ENCODE measurements around the gene LHFPL3. TPM values are rescaled to one million over a fixed set of nuclear protein-coding genes. Genes with fewer than 3 reads are reported as not detected.
"Not testable (repeated sequence)": the region's sequence is repeated elsewhere in the genome, so short reads cannot be mapped to it uniquely, and the experiment has no call there.

The LHFPL3 gene
- total RNA-seq (not detected in 2 replicates), polyA plus RNA-seq (not detected in 2 replicates), polyA minus RNA-seq (not detected in 2 replicates), Bru-seq, nascent RNA (percentile 1 among the genes with signal in this experiment), BruChase-seq, experiment 1, labeled RNA remaining after a 6-hour chase (percentile 8 among the genes with signal in this experiment), BruChase-seq, experiment 2, labeled RNA remaining after a 2-hour chase (percentile 6 among the genes with signal in this experiment)
- not detected in 2 replicates for polyA plus RNA-seq (2011; cell fraction: cytosol; rRNA removed)
- polyA plus RNA-seq (2011; cell fraction: nucleus; rRNA removed) = not detected in 2 replicates
- polyA plus RNA-seq (2012) = not detected in 2 replicates
- polyA minus RNA-seq (2011; cell fraction: cytosol; rRNA and poly(A)+ RNA removed) = not detected
- polyA minus RNA-seq (2011; cell fraction: nucleus; rRNA and poly(A)+ RNA removed) = not detected in 2 replicates
- long read RNA-seq = 0 reads

DNA sequence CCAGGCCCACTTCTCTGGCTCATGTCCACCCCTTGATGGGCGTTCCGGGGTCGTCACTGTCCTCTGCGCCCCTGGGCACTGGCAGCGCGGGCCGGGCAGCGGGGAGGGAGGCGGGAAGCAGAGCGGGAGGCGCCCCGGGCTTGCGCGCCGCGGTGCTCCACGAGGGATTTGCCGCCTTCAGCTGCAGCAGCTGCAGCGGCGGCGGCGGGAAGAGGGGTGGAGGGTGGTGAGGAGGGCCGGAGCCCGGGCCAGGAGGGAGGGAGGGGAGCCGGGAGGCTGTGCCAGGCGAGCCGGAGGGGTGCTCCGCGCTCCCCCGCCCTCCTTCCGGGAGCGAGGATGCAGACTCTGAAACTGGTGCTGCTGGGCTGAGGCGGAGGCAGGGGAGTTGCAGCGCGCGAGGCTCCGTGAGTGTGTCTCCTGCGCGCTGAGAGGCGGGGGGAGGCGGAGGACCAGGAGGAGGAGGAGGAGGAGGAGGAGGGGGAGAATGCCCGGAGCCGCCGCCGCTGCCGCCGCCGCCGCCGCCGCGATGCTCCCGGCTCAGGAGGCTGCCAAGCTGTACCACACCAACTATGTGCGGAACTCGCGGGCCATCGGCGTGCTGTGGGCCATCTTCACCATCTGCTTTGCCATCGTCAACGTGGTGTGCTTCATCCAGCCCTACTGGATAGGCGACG is at the start of gene LHFPL3:
LHFPL3 (plus strand) TSS at position 308 of the 674 bp plus-strand sequence.
- Histone ChIP-seq H2AFZ (ENCODE audit: low read depth, low read length) (no peak within 1 kb of the TSS), H3K4me2 (ENCODE audit: insufficient read depth, low read length) (no peak within 1 kb of the TSS), H3K4me1 (ENCODE audit: control insufficient read depth, extremely low read depth, insufficient read depth, low read length) (peaks cover 2% of the 10 kb centered on the region), H3K9me3 (replicated peaks; ENCODE audit: control insufficient read depth, insufficient read depth, low read length) (no peaks in the 10 kb centered on the region), H3K36me3 (ENCODE audit: control insufficient read depth in 2 of 2, extremely low read depth in 1 of 2, insufficient read depth in 2 of 2, low read length in 2 of 2) (no peaks in the 10 kb centered on the region), H3K27me3 (ENCODE audit: control insufficient read depth in 2 of 2, insufficient read depth in 2 of 2, low read length in 2 of 2) (peaks cover 37 to 39% of the 10 kb centered on the region in 2 experiments), H3K9ac (replicated peaks; ENCODE audit: extremely low read depth, insufficient read depth, low read length) (no peak within 1 kb of the TSS), H3K27ac (ENCODE audit: insufficient read depth, low read depth, low read length) (no peak within 1 kb of the TSS), H3K9me1 (replicated peaks; ENCODE audit: control insufficient read depth, extremely low read depth, insufficient read depth, low read length) (no peaks in the 10 kb centered on the region), H3K79me2 (ENCODE audit: control insufficient read depth, insufficient read depth, low read length) (no peaks in the 10 kb centered on the region), H4K20me1 (replicated peaks; ENCODE audit: control insufficient read depth, extremely low read depth, insufficient read depth, low read length) (no peaks in the 10 kb centered on the region), H3K4me3 (replicated peaks in 1 of 3; ENCODE audit: insufficient read depth in 1 of 3, low read depth in 1 of 3, low read length in 3 of 3) (no peak within 1 kb of the TSS)
- FAIRE-seq = no peak
- no TSS peak for BruUV-seq (replicated peaks)
- dilution Hi-C loops (cut with MboI; ENCODE audit: extremely low pct_ligation_motif_present, low sequenced_read_pairs) = no loop called here
- ChIA-PET POLR2A (no interaction called here), CTCF (no interaction called here)
- TF ChIP-seq MYC (IDR thresholded peaks at IDR 0.05; ENCODE audit: low read depth, low read length) (no peak), EZH2 (IDR thresholded peaks at IDR 0.05; ENCODE audit: borderline replicate concordance, low read depth, low read length, severe bottlenecking) (peak; percentile 71), MAX (IDR thresholded peaks at IDR 0.05; ENCODE audit: insufficient read depth, insufficient read length) (no peak), CTCF (IDR thresholded peaks at IDR 0.05; ENCODE audit: extremely low read depth in 1 of 2, insufficient read depth in 1 of 2, low read depth in 1 of 2, low read length in 2 of 2) (no peak)
- DNase-seq (ENCODE audit: low read depth, low spot score) = no peak
- intact Hi-C loops (cut with micrococcal nuclease) = no loop called here

DNA sequence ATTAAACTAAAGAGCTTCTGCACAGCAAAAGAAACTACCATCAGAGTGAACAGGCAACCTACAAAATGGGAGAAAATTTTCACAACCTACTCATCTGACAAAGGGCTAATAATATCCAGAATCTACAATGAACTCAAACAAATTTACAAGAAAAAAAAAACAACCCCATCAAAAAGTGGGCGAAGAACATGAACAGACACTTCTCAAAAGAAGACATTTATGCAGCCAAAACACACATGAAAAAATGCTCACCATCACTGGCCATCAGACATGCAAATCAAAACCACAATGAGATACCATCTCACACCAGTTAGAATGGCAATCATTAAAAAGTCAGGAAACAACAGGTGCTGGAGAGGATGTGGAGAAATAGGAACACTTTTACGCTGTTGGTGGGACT is 46.7 kb upstream of the LHFPL3 start:
- H2AFZ ChIP-seq (ENCODE audit: low read depth, low read length); POLR2A ChIA-PET; dilution Hi-C loops (cut with MboI; ENCODE audit: extremely low pct_ligation_motif_present, low sequenced_read_pairs); H3K9me1 ChIP-seq (replicated peaks; ENCODE audit: control insufficient read depth, extremely low read depth, insufficient read depth, low read length); FAIRE-seq; H3K9ac ChIP-seq (replicated peaks; ENCODE audit: extremely low read depth, insufficient read depth, low read length); H3K4me1 ChIP-seq (ENCODE audit: control insufficient read depth, extremely low read depth, insufficient read depth, low read length); DNase-seq (ENCODE audit: low read depth, low spot score); H4K20me1 ChIP-seq (replicated peaks; ENCODE audit: control insufficient read depth, extremely low read depth, insufficient read depth, low read length); H3K4me3 ChIP-seq (replicated peaks in 1 of 3; ENCODE audit: insufficient read depth in 1 of 3, low read depth in 1 of 3, low read length in 3 of 3); H3K4me2 ChIP-seq (ENCODE audit: insufficient read depth, low read length); H3K79me2 ChIP-seq (ENCODE audit: control insufficient read depth, insufficient read depth, low read length); CTCF ChIA-PET; BruUV-seq (replicated peaks); H3K27ac ChIP-seq (ENCODE audit: insufficient read depth, low read depth, low read length); H3K9me3 ChIP-seq (replicated peaks; ENCODE audit: control insufficient read depth, insufficient read depth, low read length); intact Hi-C loops (cut with micrococcal nuclease); H3K36me3 ChIP-seq (ENCODE audit: control insufficient read depth in 2 of 2, extremely low read depth in 1 of 2, insufficient read depth in 2 of 2, low read length in 2 of 2); H3K27me3 ChIP-seq (ENCODE audit: control insufficient read depth in 2 of 2, insufficient read depth in 2 of 2, low read length in 2 of 2): not testable (repeated sequence)

All from endothelial cell of umbilical vein (primary cell).